HEK293 (cell line): ENCODE results near the gene HMGA1.

ENCODE experiments used
- CTCF ChIA-PET: fragments of 350-600 bp; formaldehyde crosslinking; extraction: SDS; loops from one replicate; lab custom pipeline; 2021; ENCODE audit warnings: antibody characterized with exemption; lab: Yijun Ruan, JAX
- POLR2A ChIA-PET: fragments of 300-600 bp; formaldehyde crosslinking; extraction: SDS; loops from one replicate; lab custom pipeline; 2020; ENCODE audit warnings: antibody characterized with exemption, inconsistent platforms; lab: Yijun Ruan, JAX
- H3K27ac ChIP-seq: fragments of 200-500 bp; sonication (Bioruptor generic); 2 replicates; pipeline ENCODE4 v1.5.1; 2014; ENCODE audit warnings: low read depth, low read length, control low read depth, inconsistent platforms; ENCODE audit errors: extremely low read depth
- H3K36me3 ChIP-seq, 2 experiments: fragments of 200-500 bp in 1 of 2; sonication (Bioruptor generic) in 1 of 2; 1 replicate in 1 of 2; 2 replicates in 1 of 2; pipeline ENCODE4 v1.5.1; 2014 to 2017; ENCODE audit warnings: inconsistent platforms in 2 of 2, low read length in 2 of 2; ENCODE audit not compliant: control insufficient read depth in 2 of 2, insufficient read depth in 1 of 2
- H3K4me1 ChIP-seq: fragments of 200-500 bp; sonication (Bioruptor generic); 2 replicates; pipeline ENCODE4 v1.5.1; 2014; ENCODE audit warnings: mild to moderate bottlenecking, low read length, inconsistent platforms; ENCODE audit not compliant: control insufficient read depth, insufficient read depth
- H3K4me3 ChIP-seq: 2 replicates; pipeline ENCODE4 v1.5.1; 2011; ENCODE audit warnings: low read depth, mild to moderate bottlenecking, control low read depth, low read length, moderate library complexity
- H3K9me3 ChIP-seq: fragments of 200-500 bp; sonication (Bioruptor generic); 2 replicates; pipeline ENCODE4 v1.5.1; 2014; ENCODE audit warnings: low read depth, low read length, inconsistent platforms; ENCODE audit not compliant: control insufficient read depth, insufficient read depth
- BCL11A ChIP-seq: fragments of 450-650 bp; formaldehyde crosslinking; IDR thresholded peaks from 2 replicates; pipeline ENCODE4 v1.5.1; 2016; ENCODE audit warnings: low read depth, missing biosample characterization, missing genetic modification characterization
- GLIS1 ChIP-seq: fragments of 450-650 bp; formaldehyde crosslinking; IDR thresholded peaks from 2 replicates; pipeline ENCODE4 v1.5.1; 2016; ENCODE audit warnings: missing biosample characterization, missing genetic modification characterization
- MZF1 ChIP-seq: fragments of 450-650 bp; formaldehyde crosslinking; IDR thresholded peaks from 2 replicates; pipeline ENCODE4 v1.5.1; 2017; ENCODE audit warnings: missing biosample characterization, missing genetic modification characterization, borderline replicate concordance
- REPIN1 ChIP-seq: fragments of 450-650 bp; formaldehyde crosslinking; IDR thresholded peaks from 2 replicates; pipeline ENCODE4 v1.5.1; 2017; ENCODE audit warnings: missing biosample characterization, missing genetic modification characterization, low read depth
- SP3 ChIP-seq: fragments of 450-650 bp; formaldehyde crosslinking; IDR thresholded peaks from 2 replicates; pipeline ENCODE4 v1.5.1; 2016; ENCODE audit warnings: missing biosample characterization, missing genetic modification characterization
- ZBTB8A ChIP-seq: fragments of 450-650 bp; formaldehyde crosslinking; IDR thresholded peaks from 2 replicates; pipeline ENCODE4 v1.5.1; 2016; ENCODE audit warnings: missing biosample characterization, missing genetic modification characterization
- ZEB2 ChIP-seq: fragments of 450-650 bp; formaldehyde crosslinking; IDR thresholded peaks from 2 replicates; pipeline ENCODE4 v1.5.1; 2016; ENCODE audit warnings: missing biosample characterization, missing genetic modification characterization
- ZFP69B ChIP-seq: fragments of 450-650 bp; formaldehyde crosslinking; IDR thresholded peaks from 2 replicates; pipeline ENCODE4 v1.5.1; 2016; ENCODE audit warnings: missing biosample characterization, missing genetic modification characterization
- ZNF146 ChIP-seq: fragments of 450-650 bp; formaldehyde crosslinking; IDR thresholded peaks from 2 replicates; pipeline ENCODE4 v1.5.1; 2016; ENCODE audit warnings: missing biosample characterization, missing genetic modification characterization
- ZNF211 ChIP-seq: fragments of 450-650 bp; formaldehyde crosslinking; IDR thresholded peaks from 2 replicates; pipeline ENCODE4 v1.5.1; 2016; ENCODE audit warnings: low read depth, missing biosample characterization, missing genetic modification characterization
- ZNF341 ChIP-seq: fragments of 450-650 bp; formaldehyde crosslinking; IDR thresholded peaks from 2 replicates; pipeline ENCODE4; 2016; ENCODE audit warnings: low read depth, missing biosample characterization, missing genetic modification characterization
- ZNF350 ChIP-seq: fragments of 450-650 bp; formaldehyde crosslinking; IDR thresholded peaks from 2 replicates; pipeline ENCODE4 v1.5.0; 2017; ENCODE audit warnings: missing biosample characterization, mild to moderate bottlenecking, missing genetic modification characterization
- ZNF354C ChIP-seq: fragments of 450-650 bp; formaldehyde crosslinking; IDR thresholded peaks from 2 replicates; pipeline ENCODE4 v1.5.1; 2016; ENCODE audit warnings: missing biosample characterization, missing genetic modification characterization, low read depth, borderline replicate concordance
- ZNF394 ChIP-seq: fragments of 450-650 bp; formaldehyde crosslinking; IDR thresholded peaks from 2 replicates; pipeline ENCODE4 v1.5.1; 2016; ENCODE audit warnings: missing biosample characterization, missing genetic modification characterization, mild to moderate bottlenecking, moderate library complexity, borderline replicate concordance
- ZNF610 ChIP-seq: fragments of 450-650 bp; formaldehyde crosslinking; IDR thresholded peaks from 2 replicates; pipeline ENCODE4 v1.5.1; 2016; ENCODE audit warnings: missing biosample characterization, missing genetic modification characterization, borderline replicate concordance
- ZNF639 ChIP-seq: fragments of 450-650 bp; formaldehyde crosslinking; IDR thresholded peaks from 2 replicates; pipeline ENCODE4 v1.5.1; 2016; ENCODE audit warnings: missing biosample characterization, missing genetic modification characterization
- ZNF692 ChIP-seq: fragments of 450-650 bp; formaldehyde crosslinking; IDR thresholded peaks from 2 replicates; pipeline ENCODE4 v1.5.1; 2016; ENCODE audit warnings: missing biosample characterization, missing genetic modification characterization
- ZSCAN18 ChIP-seq: fragments of 450-650 bp; formaldehyde crosslinking; IDR thresholded peaks from 2 replicates; pipeline ENCODE4 v1.5.1; 2016; ENCODE audit warnings: missing biosample characterization, missing genetic modification characterization
- ZSCAN4 ChIP-seq: fragments of 450-650 bp; formaldehyde crosslinking; IDR thresholded peaks from 2 replicates; pipeline ENCODE4 v1.5.1; 2017; ENCODE audit warnings: missing biosample characterization, missing genetic modification characterization
- TF ChIP-seq, protein P1 (sequence below): fragments of 450-650 bp; formaldehyde crosslinking; IDR thresholded peaks from 2 replicates; pipeline ENCODE4 v1.5.1; 2016; ENCODE audit warnings: missing biosample characterization, missing genetic modification characterization
- TF ChIP-seq, protein P2 (sequence below): fragments of 450-650 bp; formaldehyde crosslinking; IDR thresholded peaks from 2 replicates; pipeline ENCODE4 v1.5.1; 2017; ENCODE audit warnings: missing biosample characterization, missing genetic modification characterization
- TF ChIP-seq, protein P3 (sequence below): sonication (generic); formaldehyde crosslinking; IDR thresholded peaks from 2 replicates; pipeline ENCODE4 v1.8.1; 2022; ENCODE audit warnings: mild to moderate bottlenecking, moderate library complexity, missing genetic modification reagents

HMGA1 gene

GRCh38 chr6:34236443-34237315 lies at the start of gene HMGA1:
Gene HMGA1 (plus strand): TSS chr6:34236873. CDS start chr6:34240781, 3,908 bp downstream.
- H3K36me3 ChIP-seq = peaks cover 0 to 24% of the 10 kb centered on the region in 2 experiments; a peak in 1 of 3 replicates
- no peaks in the 10 kb centered on the region for H3K9me3 ChIP-seq
- CTCF ChIA-PET = interaction anchor here (0.6 to 1.8 kb wide), 6 partner anchors 9 to 375 kb away, joined by 3 to 10 read pairs (median 3); partner anchors contain the start of gene SMIM29
- peaks cover 6% of the 10 kb centered on the region; the same call in 1 of the 2 replicates for H3K4me1 ChIP-seq
- peak within 1 kb of the TSS; percentile 67 for H3K4me3 ChIP-seq
- H3K27ac ChIP-seq = peak within 1 kb of the TSS; percentile 88
- POLR2A ChIA-PET = interaction anchor here (0.6 to 1.7 kb wide), 11 partner anchors 8 to 525 kb away, joined by 3 to 23 read pairs (median 4); partner anchors contain the start of genes NUDT3, SMIM29 and UQCC2
- peak; percentile 72 for TF ChIP-seq ZBTB8A (tag by site-specific recombination)
- TF ChIP-seq, protein P1, sequence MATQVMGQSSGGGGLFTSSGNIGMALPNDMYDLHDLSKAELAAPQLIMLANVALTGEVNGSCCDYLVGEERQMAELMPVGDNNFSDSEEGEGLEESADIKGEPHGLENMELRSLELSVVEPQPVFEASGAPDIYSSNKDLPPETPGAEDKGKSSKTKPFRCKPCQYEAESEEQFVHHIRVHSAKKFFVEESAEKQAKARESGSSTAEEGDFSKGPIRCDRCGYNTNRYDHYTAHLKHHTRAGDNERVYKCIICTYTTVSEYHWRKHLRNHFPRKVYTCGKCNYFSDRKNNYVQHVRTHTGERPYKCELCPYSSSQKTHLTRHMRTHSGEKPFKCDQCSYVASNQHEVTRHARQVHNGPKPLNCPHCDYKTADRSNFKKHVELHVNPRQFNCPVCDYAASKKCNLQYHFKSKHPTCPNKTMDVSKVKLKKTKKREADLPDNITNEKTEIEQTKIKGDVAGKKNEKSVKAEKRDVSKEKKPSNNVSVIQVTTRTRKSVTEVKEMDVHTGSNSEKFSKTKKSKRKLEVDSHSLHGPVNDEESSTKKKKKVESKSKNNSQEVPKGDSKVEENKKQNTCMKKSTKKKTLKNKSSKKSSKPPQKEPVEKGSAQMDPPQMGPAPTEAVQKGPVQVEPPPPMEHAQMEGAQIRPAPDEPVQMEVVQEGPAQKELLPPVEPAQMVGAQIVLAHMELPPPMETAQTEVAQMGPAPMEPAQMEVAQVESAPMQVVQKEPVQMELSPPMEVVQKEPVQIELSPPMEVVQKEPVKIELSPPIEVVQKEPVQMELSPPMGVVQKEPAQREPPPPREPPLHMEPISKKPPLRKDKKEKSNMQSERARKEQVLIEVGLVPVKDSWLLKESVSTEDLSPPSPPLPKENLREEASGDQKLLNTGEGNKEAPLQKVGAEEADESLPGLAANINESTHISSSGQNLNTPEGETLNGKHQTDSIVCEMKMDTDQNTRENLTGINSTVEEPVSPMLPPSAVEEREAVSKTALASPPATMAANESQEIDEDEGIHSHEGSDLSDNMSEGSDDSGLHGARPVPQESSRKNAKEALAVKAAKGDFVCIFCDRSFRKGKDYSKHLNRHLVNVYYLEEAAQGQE = 0 out of 2 replicates have a peak, but pooled peaks have one; percentile 16
- peak; percentile 43; the same call in 1 of the 2 replicates for TF ChIP-seq ZNF394
- no peak for TF ChIP-seq ZNF639 (tag by site-specific recombination)
- no peak for TF ChIP-seq ZSCAN4 (tag by site-specific recombination)
- TF ChIP-seq ZNF350 = no peak
- TF ChIP-seq ZSCAN18 (tag by site-specific recombination) = no peak
- no peak for TF ChIP-seq ZNF146 (tag by site-specific recombination)
- no peak for TF ChIP-seq ZNF354C (tag by site-specific recombination)
- no peak for TF ChIP-seq BCL11A (tag by site-specific recombination)
- 0 out of 2 replicates have a peak, but pooled peaks have one; percentile 54 for TF ChIP-seq ZNF610 (tag by site-specific recombination)
- peak; percentile 91 for TF ChIP-seq ZNF692 (tag by site-specific recombination)
- TF ChIP-seq, protein P2, sequence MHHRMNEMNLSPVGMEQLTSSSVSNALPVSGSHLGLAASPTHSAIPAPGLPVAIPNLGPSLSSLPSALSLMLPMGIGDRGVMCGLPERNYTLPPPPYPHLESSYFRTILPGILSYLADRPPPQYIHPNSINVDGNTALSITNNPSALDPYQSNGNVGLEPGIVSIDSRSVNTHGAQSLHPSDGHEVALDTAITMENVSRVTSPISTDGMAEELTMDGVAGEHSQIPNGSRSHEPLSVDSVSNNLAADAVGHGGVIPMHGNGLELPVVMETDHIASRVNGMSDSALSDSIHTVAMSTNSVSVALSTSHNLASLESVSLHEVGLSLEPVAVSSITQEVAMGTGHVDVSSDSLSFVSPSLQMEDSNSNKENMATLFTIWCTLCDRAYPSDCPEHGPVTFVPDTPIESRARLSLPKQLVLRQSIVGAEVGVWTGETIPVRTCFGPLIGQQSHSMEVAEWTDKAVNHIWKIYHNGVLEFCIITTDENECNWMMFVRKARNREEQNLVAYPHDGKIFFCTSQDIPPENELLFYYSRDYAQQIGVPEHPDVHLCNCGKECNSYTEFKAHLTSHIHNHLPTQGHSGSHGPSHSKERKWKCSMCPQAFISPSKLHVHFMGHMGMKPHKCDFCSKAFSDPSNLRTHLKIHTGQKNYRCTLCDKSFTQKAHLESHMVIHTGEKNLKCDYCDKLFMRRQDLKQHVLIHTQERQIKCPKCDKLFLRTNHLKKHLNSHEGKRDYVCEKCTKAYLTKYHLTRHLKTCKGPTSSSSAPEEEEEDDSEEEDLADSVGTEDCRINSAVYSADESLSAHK = peak; percentile 34; the same call in 1 of the 2 replicates
- TF ChIP-seq ZFP69B (tag by site-specific recombination) = peak; percentile 71
- TF ChIP-seq SP3 (tag by site-specific recombination) = peak; percentile 78
- peak; percentile 68; the same call in 1 of the 2 replicates for TF ChIP-seq MZF1 (tag by site-specific recombination)
- no peak for TF ChIP-seq REPIN1 (tag by site-specific recombination)
- 0 out of 2 replicates have a peak, but pooled peaks have one; percentile 53 for TF ChIP-seq ZEB2 (tag by site-specific recombination)
- peak; percentile 41 for TF ChIP-seq ZNF341 (tag by site-specific recombination)
- TF ChIP-seq GLIS1 (tag by site-specific recombination) = peak; percentile 38
- TF ChIP-seq, protein P3, sequence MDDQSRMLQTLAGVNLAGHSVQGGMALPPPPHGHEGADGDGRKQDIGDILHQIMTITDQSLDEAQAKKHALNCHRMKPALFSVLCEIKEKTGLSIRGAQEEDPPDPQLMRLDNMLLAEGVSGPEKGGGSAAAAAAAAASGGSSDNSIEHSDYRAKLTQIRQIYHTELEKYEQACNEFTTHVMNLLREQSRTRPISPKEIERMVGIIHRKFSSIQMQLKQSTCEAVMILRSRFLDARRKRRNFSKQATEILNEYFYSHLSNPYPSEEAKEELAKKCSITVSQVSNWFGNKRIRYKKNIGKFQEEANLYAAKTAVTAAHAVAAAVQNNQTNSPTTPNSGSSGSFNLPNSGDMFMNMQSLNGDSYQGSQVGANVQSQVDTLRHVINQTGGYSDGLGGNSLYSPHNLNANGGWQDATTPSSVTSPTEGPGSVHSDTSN (CRISPR knock-in tag) = peak; percentile 60; the same call in 1 of the 2 replicates
- no peak for TF ChIP-seq ZNF211 (tag by site-specific recombination)
